Esophagus muscularis mucosa (tissue), 3 donors: ENCODE results near the gene FCHSD1.
A peak's percentile ranks its signal among the peaks of the same experiment; 100 is the strongest.

Source experiments
- CTCF ChIP-seq, 3 experiments: fragments of 200-600 bp in 2 of 3; fragments of 450-650 bp in 1 of 3; sonication (generic) in 2 of 3; IDR thresholded peaks; one replicate each; pipeline ENCODE4 v1.5.1; 2017 to 2019; ENCODE audit warnings: antibody characterized with exemption in 3 of 3, mild to moderate bottlenecking in 2 of 3, moderate library complexity in 1 of 3
- POLR2A ChIP-seq: fragments of 450-650 bp; IDR thresholded peaks from one replicate; pipeline ENCODE4 v1.6.1; 2017; ENCODE audit warnings: antibody characterized with exemption, moderate library complexity, mild to moderate bottlenecking, low read depth
- POLR2AphosphoS5 ChIP-seq, 2 donors: sonication (generic); formaldehyde crosslinking; IDR thresholded peaks; one replicate each; pipeline ENCODE4 v1.6.1; 2017; ENCODE audit warnings: antibody characterized with exemption in 2 of 2

- TF ChIP-seq CTCF (IDR thresholded peaks at IDR 0.05) (peak in 2 of 3 experiments; percentile 98), POLR2A (no peak), POLR2AphosphoS5 (IDR thresholded peaks at IDR 0.05) (peak in 1 of 2 donors; percentile 63)
Measured at GRCh38 chr5:141691867-141692532, 40.8 kb upstream of the FCHSD1 start.
